MM.1S (cell line): ENCODE measurements around the gene GAL.

Experiments used
- DNase-seq: peaks from one replicate; pipeline ENCODE4 v3.0.0-alpha.2; 2015
- H2AFZ ChIP-seq: fragments of 300-600 bp; sonication (generic); 2 replicates; pipeline ENCODE4 v1.6.0; 2016; ENCODE audit warnings: antibody characterized with exemption, low read length
- H3F3A ChIP-seq: fragments of 300-600 bp; sonication (generic); 2 replicates; pipeline ENCODE4 v1.6.1; 2016; ENCODE audit warnings: mild to moderate bottlenecking, antibody characterized with exemption, low read length, moderate library complexity, mixed read lengths; ENCODE audit not compliant: insufficient read depth
- H3K27ac ChIP-seq: fragments of 300-600 bp; sonication (generic); 2 replicates; pipeline ENCODE4 v1.5.1; 2016; ENCODE audit warnings: mild to moderate bottlenecking, low read length
- H3K27me3 ChIP-seq: fragments of 300-600 bp; sonication (generic); replicated peaks from 2 replicates; pipeline ENCODE4 v1.6.0; 2016; ENCODE audit warnings: low read length; ENCODE audit not compliant: insufficient read depth
- H3K36me3 ChIP-seq: fragments of 300-600 bp; sonication (generic); replicated peaks from 2 replicates; pipeline ENCODE4 v1.6.1; 2016; ENCODE audit warnings: mild to moderate bottlenecking, low read length, mixed read lengths; ENCODE audit not compliant: insufficient read depth
- H3K4me1 ChIP-seq: fragments of 300-600 bp; sonication (generic); 2 replicates; pipeline ENCODE4 v1.6.1; 2016; ENCODE audit warnings: low read length, mixed read lengths
- H3K4me2 ChIP-seq: fragments of 300-600 bp; sonication (generic); 2 replicates; pipeline ENCODE4 v1.6.0; 2016; ENCODE audit warnings: low read depth, low read length
- H3K4me3 ChIP-seq: fragments of 300-600 bp; sonication (generic); 2 replicates; pipeline ENCODE4 v1.5.1; 2016; ENCODE audit warnings: low read length, mixed read lengths
- H3K79me2 ChIP-seq: fragments of 300-600 bp; sonication (generic); 2 replicates; pipeline ENCODE4 v1.6.1; 2016; ENCODE audit warnings: mixed run types, low read length, mixed read lengths
- H3K9ac ChIP-seq: fragments of 300-600 bp; sonication (generic); 2 replicates; pipeline ENCODE4 v1.6.1; 2016; ENCODE audit warnings: low read length, mixed read lengths
- H3K9me2 ChIP-seq: fragments of 300-600 bp; sonication (generic); replicated peaks from 2 replicates; pipeline ENCODE4 v1.6.1; 2016; ENCODE audit warnings: mild to moderate bottlenecking, low read length, mixed read lengths; ENCODE audit not compliant: insufficient read depth
- H3K9me3 ChIP-seq: fragments of 300-600 bp; sonication (generic); replicated peaks from 2 replicates; pipeline ENCODE4 v1.6.1; 2016; ENCODE audit warnings: mild to moderate bottlenecking, low read length, mixed read lengths; ENCODE audit not compliant: insufficient read depth
- H4K20me1 ChIP-seq: fragments of 300-600 bp; sonication (generic); 2 replicates; pipeline ENCODE4 v1.6.1; 2016; ENCODE audit warnings: mild to moderate bottlenecking, low read length, moderate library complexity, mixed read lengths; ENCODE audit not compliant: insufficient read depth
- EZH2 ChIP-seq: fragments of 300-600 bp; sonication (generic); optimal IDR thresholded peaks from 2 replicates; pipeline ENCODE3; 2017; ENCODE audit warnings: low read depth, mild to moderate bottlenecking, antibody characterized with exemption, low read length, mixed read lengths
- EZH2phosphoT487 ChIP-seq: fragments of 300-600 bp; sonication (generic); IDR thresholded peaks from 2 replicates; pipeline ENCODE4 v1.6.1; 2018; ENCODE audit warnings: antibody characterized with exemption, low read length
- TF ChIP-seq, protein P1 (sequence below): fragments of 300-600 bp; sonication (generic); IDR thresholded peaks from 2 replicates; pipeline ENCODE4 v1.5.1; 2016; ENCODE audit warnings: antibody characterized with exemption, low read length, mixed read lengths

GAL gene

DNA sequence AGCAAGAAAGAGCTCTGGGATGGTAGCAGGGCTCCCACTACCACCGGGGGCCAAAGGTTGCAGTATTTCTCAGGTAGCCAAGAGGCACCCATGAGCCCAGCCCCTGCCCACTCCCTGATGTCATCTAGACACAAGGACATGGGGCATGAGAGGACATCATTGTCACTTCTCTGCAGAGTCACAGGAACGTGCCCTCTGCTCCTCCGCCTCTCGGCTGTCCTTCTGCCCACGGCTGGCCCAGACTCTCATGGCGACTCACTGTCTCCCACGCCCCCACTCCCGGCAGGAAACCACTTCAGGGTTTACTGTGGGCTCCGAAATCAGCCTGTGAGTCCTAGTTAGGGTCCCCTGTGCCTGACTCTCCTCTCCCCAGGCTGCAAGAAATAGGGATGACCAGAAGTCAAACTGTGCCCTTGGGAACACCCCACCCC, 1.8 kb upstream of the GAL start:
- Histone ChIP-seq H3K27me3 (peaks cover 68% of the 10 kb centered on the region), H3K27ac (no peak overlapping the region), H3K9me3 (no peaks in the 10 kb centered on the region), H3K79me2 (no peaks in the 10 kb centered on the region), H3F3A (no peaks in the 10 kb centered on the region), H3K9ac (no peak overlapping the region), H3K4me3 (no peak overlapping the region), H3K4me2 (no peak overlapping the region), H3K9me2 (no peaks in the 10 kb centered on the region), H3K4me1 (no peaks in the 10 kb centered on the region), H2AFZ (no peak overlapping the region), H3K36me3 (no peaks in the 10 kb centered on the region), H4K20me1 (no peaks in the 10 kb centered on the region)
- DNase-seq, result no peak
- no peak for TF ChIP-seq EZH2phosphoT487
- TF ChIP-seq, protein P1, sequence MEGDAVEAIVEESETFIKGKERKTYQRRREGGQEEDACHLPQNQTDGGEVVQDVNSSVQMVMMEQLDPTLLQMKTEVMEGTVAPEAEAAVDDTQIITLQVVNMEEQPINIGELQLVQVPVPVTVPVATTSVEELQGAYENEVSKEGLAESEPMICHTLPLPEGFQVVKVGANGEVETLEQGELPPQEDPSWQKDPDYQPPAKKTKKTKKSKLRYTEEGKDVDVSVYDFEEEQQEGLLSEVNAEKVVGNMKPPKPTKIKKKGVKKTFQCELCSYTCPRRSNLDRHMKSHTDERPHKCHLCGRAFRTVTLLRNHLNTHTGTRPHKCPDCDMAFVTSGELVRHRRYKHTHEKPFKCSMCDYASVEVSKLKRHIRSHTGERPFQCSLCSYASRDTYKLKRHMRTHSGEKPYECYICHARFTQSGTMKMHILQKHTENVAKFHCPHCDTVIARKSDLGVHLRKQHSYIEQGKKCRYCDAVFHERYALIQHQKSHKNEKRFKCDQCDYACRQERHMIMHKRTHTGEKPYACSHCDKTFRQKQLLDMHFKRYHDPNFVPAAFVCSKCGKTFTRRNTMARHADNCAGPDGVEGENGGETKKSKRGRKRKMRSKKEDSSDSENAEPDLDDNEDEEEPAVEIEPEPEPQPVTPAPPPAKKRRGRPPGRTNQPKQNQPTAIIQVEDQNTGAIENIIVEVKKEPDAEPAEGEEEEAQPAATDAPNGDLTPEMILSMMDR, result no peak
- TF ChIP-seq EZH2, result no peak

DNA sequence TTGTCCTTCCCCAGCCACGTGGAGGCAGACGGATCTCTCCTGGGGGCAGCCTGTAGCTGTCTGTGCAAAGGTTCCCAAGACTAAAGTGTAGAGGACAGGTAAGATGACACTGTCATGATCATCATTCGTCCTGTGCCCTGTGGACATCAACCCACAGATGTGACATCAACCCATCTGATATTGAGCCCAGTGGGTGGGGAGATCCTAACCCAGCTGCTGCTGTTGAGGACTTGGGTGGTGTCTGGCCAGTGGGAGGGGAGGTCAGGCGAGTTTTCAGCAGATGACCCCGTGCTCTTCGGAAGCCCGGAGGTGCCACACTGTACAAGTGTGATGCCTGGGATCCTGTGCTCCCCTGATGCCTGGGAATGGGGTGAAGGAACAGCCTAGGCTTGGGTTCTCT, 1.2 kb upstream of the GAL start:
- Histone ChIP-seq H3F3A (no peaks in the 10 kb centered on the region), H3K9ac (no peak overlapping the region), H3K79me2 (no peaks in the 10 kb centered on the region), H3K9me2 (no peaks in the 10 kb centered on the region), H2AFZ (no peak overlapping the region), H3K9me3 (no peaks in the 10 kb centered on the region), H3K36me3 (no peaks in the 10 kb centered on the region), H3K27ac (no peak overlapping the region), H3K4me1 (no peaks in the 10 kb centered on the region), H4K20me1 (no peaks in the 10 kb centered on the region), H3K4me3 (no peak overlapping the region), H3K27me3 (peaks cover 73% of the 10 kb centered on the region), H3K4me2 (no peak overlapping the region)
- TF ChIP-seq EZH2, result no peak
- TF ChIP-seq EZH2phosphoT487, result no peak
- TF ChIP-seq, protein P1, result no peak
- no peak for DNase-seq

DNA sequence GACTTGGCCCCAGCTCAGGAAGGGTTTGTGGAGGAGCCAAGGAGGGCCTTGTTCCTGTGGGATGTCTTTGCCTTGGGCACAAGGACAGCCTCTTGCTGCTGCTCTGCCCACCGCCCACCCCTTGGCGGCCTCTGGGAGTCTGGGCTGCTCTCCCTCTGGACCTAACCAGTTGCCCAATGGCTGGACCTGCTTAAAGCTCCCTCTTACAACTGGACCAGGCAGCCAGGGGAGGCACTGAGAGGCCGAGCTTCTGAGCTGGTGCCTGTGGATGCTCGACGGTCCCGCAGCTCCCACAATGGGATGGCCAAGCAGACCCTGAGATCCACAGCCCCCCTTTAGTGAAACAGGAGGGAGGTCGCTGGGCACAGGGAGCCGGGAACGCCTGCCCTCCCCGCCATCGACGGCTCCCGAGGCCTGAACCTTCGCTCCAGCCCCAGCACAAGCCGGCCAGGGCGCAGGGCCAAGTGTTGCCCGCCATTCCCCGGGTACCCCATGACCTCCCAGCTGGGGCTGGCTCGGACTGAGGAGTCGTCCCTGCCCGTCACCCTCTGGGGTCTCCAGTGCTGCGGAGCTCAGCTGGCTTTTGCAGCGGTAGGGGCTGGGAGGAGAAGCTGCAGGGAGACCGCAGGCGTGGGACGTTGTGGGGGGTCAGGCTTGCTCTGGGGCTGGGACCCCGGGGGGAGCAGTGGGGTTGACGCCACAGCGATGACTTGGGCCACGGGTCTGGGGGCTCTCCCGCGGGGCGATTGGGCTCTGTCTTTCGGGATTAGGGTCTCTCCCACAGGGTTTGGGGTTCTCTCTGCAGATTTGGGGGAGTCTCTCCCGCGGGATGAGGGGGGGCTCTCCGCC, 584 bp upstream of the GAL start:
- Histone ChIP-seq H3K79me2 (no peaks in the 10 kb centered on the region), H3K4me2 (no peak overlapping the region), H3K9me3 (no peaks in the 10 kb centered on the region), H3K9me2 (no peaks in the 10 kb centered on the region), H3K4me1 (no peaks in the 10 kb centered on the region), H2AFZ (no peak overlapping the region), H3K4me3 (no peak overlapping the region), H3F3A (no peaks in the 10 kb centered on the region), H3K27me3 (peaks cover 76% of the 10 kb centered on the region), H3K36me3 (no peaks in the 10 kb centered on the region), H3K9ac (no peak overlapping the region), H4K20me1 (no peaks in the 10 kb centered on the region), H3K27ac (no peak overlapping the region)
- no peak for DNase-seq
- TF ChIP-seq EZH2phosphoT487 (no peak), EZH2 (no peak)
- TF ChIP-seq, protein P1, result no peak
